ENCODE results near the gene PDIA5.

PDIA5 gene

GRCh38 chr3:123020709-123021108 lies 46.1 kb upstream of the PDIA5 start:
- TF ChIP-seq POLR2AphosphoS5 (IDR thresholded peaks at IDR 0.05; ENCODE audit: low read depth, low read length) = no peak
- TF ChIP-seq REST (IDR thresholded peaks at IDR 0.05; ENCODE audit: insufficient read depth in 1 of 2, low read depth in 2 of 2, low read length in 2 of 2) = no peak

- TF ChIP-seq FOXP2 (optimal IDR thresholded peaks at IDR 0.05; ENCODE audit: borderline replicate concordance, extremely low read depth, extremely low read length, insufficient read depth) (no peak), POLR2AphosphoS5 (IDR thresholded peaks at IDR 0.05; ENCODE audit: low read depth, low read length) (no peak), TAF1 (IDR thresholded peaks at IDR 0.05; ENCODE audit: borderline replicate concordance, insufficient read depth, low read length) (no peak), SIN3A (IDR thresholded peaks at IDR 0.05; ENCODE audit: borderline replicate concordance, insufficient read depth, low read length) (no peak), REST (IDR thresholded peaks at IDR 0.05; ENCODE audit: insufficient read depth in 1 of 2, low read depth in 2 of 2, low read length in 2 of 2) (no peak)
These were observed 45.4 kb upstream of the PDIA5 start for GRCh38 chr3:123021388-123021787.

GRCh38 chr3:123021996-123022510 lies 44.8 kb upstream of the PDIA5 start:
- no peak for TF ChIP-seq TAF1 (IDR thresholded peaks at IDR 0.05; ENCODE audit: borderline replicate concordance, insufficient read depth, low read length)
- TF ChIP-seq REST (IDR thresholded peaks at IDR 0.05; ENCODE audit: insufficient read depth in 1 of 2, low read depth in 2 of 2, low read length in 2 of 2) = no peak
- TF ChIP-seq FOXP2 (optimal IDR thresholded peaks at IDR 0.05; ENCODE audit: borderline replicate concordance, extremely low read depth, extremely low read length, insufficient read depth) = no peak
- no peak for TF ChIP-seq POLR2AphosphoS5 (IDR thresholded peaks at IDR 0.05; ENCODE audit: low read depth, low read length)
- TF ChIP-seq SIN3A (IDR thresholded peaks at IDR 0.05; ENCODE audit: borderline replicate concordance, insufficient read depth, low read length) = no peak

- TF ChIP-seq SIN3A (IDR thresholded peaks at IDR 0.05; ENCODE audit: borderline replicate concordance, insufficient read depth, low read length) (no peak), REST (IDR thresholded peaks at IDR 0.05; ENCODE audit: insufficient read depth in 1 of 2, low read depth in 2 of 2, low read length in 2 of 2) (no peak), POLR2AphosphoS5 (IDR thresholded peaks at IDR 0.05; ENCODE audit: low read depth, low read length) (no peak), TAF1 (IDR thresholded peaks at IDR 0.05; ENCODE audit: borderline replicate concordance, insufficient read depth, low read length) (no peak), FOXP2 (optimal IDR thresholded peaks at IDR 0.05; ENCODE audit: borderline replicate concordance, extremely low read depth, extremely low read length, insufficient read depth) (no peak)
These were observed 42.8 kb upstream of the PDIA5 start for GRCh38 chr3:123024056-123024455.
